HG03039 (cell line): ENCODE data around the gene SEZ6.

Experiments
- ATAC-seq: cut with Tn5 transposase; IDR thresholded peaks from one replicate; pipeline ENCODE4 v1.9.1; 2021; ENCODE audit warnings: mild to moderate bottlenecking, moderate library complexity; ENCODE audit not compliant: unreplicated experiment

The SEZ6 gene

DNA sequence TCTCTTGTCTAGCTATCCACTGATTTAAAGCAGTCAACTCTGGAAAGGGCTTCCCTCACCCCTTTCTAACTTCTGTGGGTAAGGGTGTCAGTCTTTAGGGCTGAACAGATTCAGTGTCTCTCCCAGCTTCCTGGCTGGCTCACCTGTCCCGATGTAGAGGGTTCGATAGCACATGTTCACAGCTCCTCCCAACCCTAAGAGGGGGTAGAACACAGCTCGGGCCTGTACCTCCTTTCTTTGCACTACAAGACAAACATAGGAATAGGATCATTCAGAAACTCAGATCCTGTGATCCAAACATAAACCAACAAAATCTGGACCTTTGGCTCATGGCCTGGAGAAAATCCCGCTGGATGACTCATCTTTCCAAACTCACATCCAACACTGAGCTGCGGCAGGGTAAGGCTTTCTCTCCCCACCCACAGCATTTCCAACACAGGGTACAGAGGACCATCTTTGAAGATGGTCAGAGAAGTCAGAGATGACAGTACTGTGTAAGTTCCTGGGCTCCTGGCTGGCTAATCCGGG is 97.1 kb downstream of the SEZ6 start:
- ATAC-seq: no peak

DNA sequence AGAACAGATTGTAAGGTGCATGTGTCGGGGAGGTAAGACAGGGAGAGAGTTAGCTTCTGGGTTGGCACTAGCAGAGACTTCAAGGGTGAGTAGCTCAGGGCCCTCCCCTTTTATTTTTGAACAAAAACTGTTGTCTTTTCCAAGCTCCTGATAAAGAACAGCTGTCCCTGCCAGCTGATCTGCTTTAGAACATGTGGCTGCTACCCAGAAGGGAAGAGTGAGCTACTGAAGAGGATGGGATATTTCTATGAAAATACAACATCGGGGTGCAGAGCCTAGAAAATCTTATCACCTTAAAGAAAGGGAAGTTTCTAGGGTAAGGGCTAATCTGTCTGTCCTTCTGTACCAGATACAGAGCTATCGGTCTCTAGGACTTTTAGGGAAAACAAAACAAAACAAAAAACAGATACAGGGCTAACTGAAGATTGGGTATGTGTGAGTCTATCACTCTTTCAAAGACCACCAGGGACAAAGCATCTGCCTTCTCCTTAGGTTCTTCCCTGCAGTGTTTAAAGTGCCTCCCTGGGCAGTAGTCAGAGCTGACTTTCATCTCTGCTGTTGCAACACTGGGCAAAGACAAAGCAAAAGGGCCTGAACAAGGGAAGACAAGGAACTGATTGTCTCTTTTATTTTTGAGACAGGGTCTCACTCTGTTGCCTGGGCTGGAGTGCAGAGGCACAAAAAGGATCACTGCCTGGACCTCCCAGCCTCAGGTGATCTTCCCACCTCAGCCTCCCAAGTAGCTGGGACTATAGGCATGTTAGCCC is 97.9 kb downstream of the SEZ6 start:
- no peak for ATAC-seq

DNA sequence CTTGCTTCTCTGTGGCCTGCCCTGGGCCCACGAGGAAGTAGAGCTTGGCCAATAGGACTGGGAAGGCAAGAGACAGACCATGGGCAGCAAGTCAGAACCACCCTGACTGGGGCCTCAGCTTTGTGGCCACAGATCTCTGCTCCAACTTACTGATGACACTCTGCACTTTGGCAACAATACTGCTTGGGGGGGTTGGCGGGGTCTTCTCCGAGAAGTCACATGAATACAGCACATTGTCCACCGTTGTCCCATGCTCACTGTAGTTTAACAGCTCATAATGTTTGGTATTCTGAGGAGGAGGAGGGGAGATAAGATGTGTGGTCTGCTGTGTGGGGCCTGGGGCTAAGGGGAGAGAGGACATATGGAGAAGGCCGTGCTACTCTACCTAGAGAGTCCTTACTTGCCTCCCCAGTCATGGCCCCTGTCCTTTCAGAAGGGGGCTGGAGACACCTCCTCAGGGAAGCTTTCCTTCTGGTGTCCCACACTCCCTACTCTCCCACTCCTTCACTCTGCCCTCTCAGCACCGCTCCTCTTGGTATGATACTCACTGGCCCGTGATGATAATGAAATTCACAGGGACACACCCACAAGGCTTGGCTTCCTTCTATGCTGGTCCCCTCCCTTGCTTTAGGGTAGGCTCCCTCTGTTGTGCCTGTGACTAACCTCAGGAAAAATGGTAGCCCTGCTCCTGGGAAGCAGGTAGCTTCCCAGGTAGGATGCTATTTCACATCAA is 99.0 kb downstream of the SEZ6 start:
- ATAC-seq: no peak

DNA sequence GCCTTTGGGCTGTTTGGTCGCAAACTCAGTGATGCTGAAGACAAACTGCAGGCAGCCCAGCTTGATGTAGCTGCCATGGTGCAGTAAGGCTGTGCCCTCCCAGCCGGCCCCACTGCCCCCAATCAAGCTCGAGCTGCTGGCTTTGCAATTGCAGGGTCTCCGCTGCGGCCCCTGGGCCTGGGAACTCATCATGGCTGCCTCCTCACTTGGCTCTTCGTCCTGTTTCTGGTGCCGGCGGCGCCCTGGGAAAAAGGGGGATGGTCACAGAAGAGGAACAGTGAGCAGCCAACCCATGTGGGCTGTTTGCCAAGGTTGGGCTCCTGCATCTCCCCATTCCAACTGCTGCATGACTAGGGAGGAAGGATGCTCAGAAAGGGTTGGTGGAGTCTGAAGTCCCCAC is 99.6 kb downstream of the SEZ6 start:
- ATAC-seq: no peak
